GM19328 (cell line): Measurements from ENCODE around the gene RNASE12.
A peak's percentile ranks its signal among the peaks of the same experiment; 100 is the strongest.
"Not testable (repeated sequence)": the region's sequence is repeated elsewhere in the genome, so short reads cannot be mapped to it uniquely, and the experiment has no call there.

Experiments
- ATAC-seq: cut with Tn5 transposase; IDR thresholded peaks from one replicate; pipeline ENCODE4 v1.9.1; 2021; ENCODE audit warnings: mild to moderate bottlenecking, moderate library complexity; ENCODE audit not compliant: unreplicated experiment

RNASE12 gene

GRCh38 chr14:20614038-20614840, 23.1 kb upstream of the RNASE12 start:
- no peak for ATAC-seq

- peak; percentile 69 for ATAC-seq
Measured at GRCh38 chr14:20613094-20614037, 22.2 kb upstream of the RNASE12 start.

GRCh38 chr14:20612403-20612802, 21.2 kb upstream of the RNASE12 start:
- no peak for ATAC-seq

- no peak for ATAC-seq
Measured at GRCh38 chr14:20611277-20611676, 20.1 kb upstream of the RNASE12 start.

GRCh38 chr14:20610002-20610765, 19.0 kb upstream of the RNASE12 start:
- ATAC-seq: no peak

- no peak for ATAC-seq
Measured at GRCh38 chr14:20609215-20610001, 18.2 kb upstream of the RNASE12 start.

GRCh38 chr14:20608383-20609110, 17.4 kb upstream of the RNASE12 start:
- no peak for ATAC-seq

- no peak for ATAC-seq
Measured at GRCh38 chr14:20607617-20608016, 16.4 kb upstream of the RNASE12 start.

GRCh38 chr14:20606902-20607242, 15.7 kb upstream of the RNASE12 start:
- ATAC-seq: no peak

- ATAC-seq: no peak
Measured at GRCh38 chr14:20606190-20606901, 15.2 kb upstream of the RNASE12 start.

- no peak for ATAC-seq
Measured at GRCh38 chr14:20603813-20604690, 12.9 kb upstream of the RNASE12 start.

- no peak for ATAC-seq
Measured at GRCh38 chr14:20602583-20602982, 11.4 kb upstream of the RNASE12 start.

- ATAC-seq: no peak
Measured at GRCh38 chr14:20601522-20601921, 10.3 kb upstream of the RNASE12 start.

GRCh38 chr14:20597108-20597507, 5.9 kb upstream of the RNASE12 start:
- ATAC-seq: no peak

GRCh38 chr14:20595726-20596125, 4.5 kb upstream of the RNASE12 start:
- not testable (repeated sequence) for ATAC-seq

GRCh38 chr14:20592574-20592973, 1.4 kb upstream of the RNASE12 start:
- no peak for ATAC-seq

- ATAC-seq: no peak
Measured at GRCh38 chr14:20587489-20588154, 3.6 kb downstream of the RNASE12 start, which contains the start of gene RNASE11. Gene RNASE11, minus strand, starts transcription at chr14:20588001.
